NCI-H226 (cell line): ENCODE results near the gene TENM4.
"Not testable (repeated sequence)": the region's sequence is repeated elsewhere in the genome, so short reads cannot be mapped to it uniquely, and the experiment has no call there.

ENCODE experiments used
- DNase-seq: peaks from one replicate; pipeline ENCODE4 v3.0.0-alpha.2; 2015

The TENM4 gene

GRCh38 chr11:79199729-79200354 is 241.0 kb downstream of the TENM4 start:
- DNase-seq: no peak

- DNase-seq: peak; percentile 5
These were observed 242.0 kb downstream of the TENM4 start for GRCh38 chr11:79198898-79199250.

- DNase-seq: no peak
These were observed 242.5 kb downstream of the TENM4 start for GRCh38 chr11:79198203-79198897.

GRCh38 chr11:79196950-79197349 is 243.9 kb downstream of the TENM4 start:
- no peak for DNase-seq

- DNase-seq: no peak
These were observed 245.6 kb downstream of the TENM4 start for GRCh38 chr11:79195209-79195608.

- no peak for DNase-seq
These were observed 247.0 kb downstream of the TENM4 start for GRCh38 chr11:79193663-79194310.

GRCh38 chr11:79192836-79193235 is 248.0 kb downstream of the TENM4 start:
- DNase-seq: no peak

- not testable (repeated sequence) for DNase-seq
These were observed 249.1 kb downstream of the TENM4 start for GRCh38 chr11:79191716-79192115.

- not testable (repeated sequence) for DNase-seq
These were observed 250.3 kb downstream of the TENM4 start for GRCh38 chr11:79190553-79190952.

- DNase-seq: no peak
These were observed 251.2 kb downstream of the TENM4 start for GRCh38 chr11:79189601-79190000.

GRCh38 chr11:79189055-79189454 is 251.8 kb downstream of the TENM4 start:
- DNase-seq: no peak

GRCh38 chr11:79186669-79187068 is 254.2 kb downstream of the TENM4 start:
- no peak for DNase-seq

- DNase-seq: no peak
These were observed 255.5 kb downstream of the TENM4 start for GRCh38 chr11:79185351-79185750.

GRCh38 chr11:79184285-79184684 is 256.5 kb downstream of the TENM4 start:
- no peak for DNase-seq

GRCh38 chr11:79182794-79183193 is 258.0 kb downstream of the TENM4 start:
- peak; percentile 46 for DNase-seq

- no peak for DNase-seq
These were observed 261.7 kb downstream of the TENM4 start for GRCh38 chr11:79179087-79179486.

GRCh38 chr11:79174045-79175008 is 266.5 kb downstream of the TENM4 start:
- no peak for DNase-seq

GRCh38 chr11:79173615-79174014 is 267.2 kb downstream of the TENM4 start:
- DNase-seq: no peak

- DNase-seq: no peak
These were observed 270.5 kb downstream of the TENM4 start for GRCh38 chr11:79170321-79170720.

- DNase-seq: no peak
These were observed 272.2 kb downstream of the TENM4 start for GRCh38 chr11:79168530-79169110.

- peak; percentile 37 for DNase-seq
These were observed 273.2 kb downstream of the TENM4 start for GRCh38 chr11:79167510-79168188.

- DNase-seq: no peak
These were observed 274.9 kb downstream of the TENM4 start for GRCh38 chr11:79165908-79166307.
